ENCODE data around the gene NMNAT3.
"Not testable (repeated sequence)": the region's sequence is repeated elsewhere in the genome, so short reads cannot be mapped to it uniquely, and the experiment has no call there.

NMNAT3 gene

DNA sequence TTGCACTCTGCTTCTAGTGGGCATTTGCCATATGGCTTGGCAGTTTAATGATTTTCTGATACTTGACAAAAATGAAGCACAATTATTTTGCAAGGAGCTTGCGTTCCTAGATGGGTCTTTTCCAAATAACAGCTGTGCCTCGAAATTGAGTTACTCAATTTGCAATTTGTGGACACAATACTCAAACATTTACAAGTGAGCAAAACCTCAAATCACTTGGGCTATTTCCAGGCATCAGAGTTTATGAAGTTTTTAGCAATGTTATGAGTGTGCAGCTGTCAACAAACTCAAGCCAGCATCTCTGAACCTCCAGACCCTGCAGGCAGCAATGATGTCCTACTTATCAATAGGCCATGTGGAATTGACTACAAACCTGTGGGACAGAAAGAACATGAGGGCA is 41.3 kb downstream of the NMNAT3 start:
- DNase-seq (ENCODE audit: low read depth in 2 of 2), result no peak

DNA sequence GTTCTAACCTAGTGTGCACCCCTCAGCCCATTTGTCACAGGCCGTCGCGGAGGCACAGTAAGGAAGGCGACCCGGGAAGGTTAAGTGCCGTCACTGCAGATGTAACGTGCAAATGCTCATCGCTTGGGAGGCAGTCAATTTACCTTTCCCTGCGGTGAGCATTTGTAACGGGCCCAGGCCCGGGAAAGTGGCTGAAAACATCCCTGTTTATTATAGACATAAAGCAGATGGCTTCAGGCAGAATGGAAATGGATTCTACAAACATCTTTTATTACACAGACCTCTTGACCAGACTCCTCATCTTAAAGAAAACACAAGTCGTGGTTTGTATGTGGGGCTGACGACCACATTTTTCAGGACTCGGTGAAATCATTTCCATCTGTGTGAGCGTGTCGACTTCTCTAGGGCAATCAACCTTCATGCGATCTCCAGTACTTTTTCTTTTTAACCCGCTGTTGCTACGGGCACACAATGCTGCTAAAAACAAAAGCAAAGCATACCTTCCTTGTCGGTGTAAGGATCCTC is 43.6 kb downstream of the NMNAT3 start:
- no peak for DNase-seq (ENCODE audit: low read depth in 2 of 2)

DNA sequence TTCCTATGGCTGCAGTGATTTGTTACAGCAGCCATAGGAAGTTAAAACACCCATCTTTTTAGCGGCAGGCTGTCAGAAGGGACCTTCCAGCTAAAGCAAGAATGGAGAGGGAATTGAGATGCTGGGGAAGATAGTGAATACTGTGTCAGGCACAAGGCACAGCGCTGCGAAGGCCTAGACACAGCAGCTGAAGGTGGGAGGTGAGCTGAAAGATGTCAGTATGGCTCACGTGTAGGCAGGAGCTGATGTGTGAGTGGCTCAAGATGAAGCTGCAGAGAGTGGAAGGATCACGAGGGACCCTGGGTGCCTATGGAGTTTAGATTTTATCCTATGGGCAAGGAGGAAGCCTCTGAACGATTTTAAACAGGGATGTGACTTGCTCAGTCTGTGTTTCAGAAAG is 44.3 kb downstream of the NMNAT3 start:
- DNase-seq (ENCODE audit: low read depth in 2 of 2), result no peak

DNA sequence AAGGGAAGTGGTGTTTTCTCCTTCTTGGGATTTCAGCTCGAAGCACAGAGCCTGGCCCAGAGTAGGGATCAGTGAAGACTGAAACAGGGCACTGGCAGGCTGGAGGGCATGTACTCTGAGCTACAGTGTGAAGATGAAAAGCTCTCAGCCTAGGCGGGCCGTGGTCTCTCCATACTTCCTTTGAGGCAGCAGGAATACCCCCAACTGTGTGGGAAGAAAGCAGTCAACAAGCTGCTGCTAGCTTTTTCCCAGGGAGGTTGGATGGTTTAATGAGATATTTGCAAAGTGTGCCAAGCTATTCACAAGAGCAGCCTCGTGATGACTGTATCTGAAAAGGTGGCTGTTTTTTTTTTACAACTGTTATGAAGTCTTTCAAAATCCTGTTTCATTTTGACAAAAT is 47.2 kb downstream of the NMNAT3 start:
- no peak for DNase-seq (ENCODE audit: low read depth in 2 of 2)

DNA sequence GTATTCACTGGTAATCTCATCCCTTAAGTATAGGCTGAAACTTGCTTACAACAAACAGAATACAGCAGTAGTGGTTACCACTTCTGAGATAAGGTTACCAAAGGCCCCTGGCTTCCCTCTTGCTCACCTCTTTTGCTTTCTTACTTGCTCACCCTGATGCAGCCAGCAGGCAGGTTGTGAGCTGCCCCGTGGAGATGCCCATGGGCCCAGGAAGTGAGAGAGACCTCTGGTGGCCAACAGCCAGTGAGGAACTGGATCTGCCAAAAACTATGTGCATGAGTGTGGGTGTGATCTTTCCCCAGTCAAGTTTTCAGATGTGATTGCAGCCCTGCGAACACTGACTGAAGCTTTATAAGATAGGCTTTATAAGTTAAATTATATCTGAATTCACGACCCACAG is 48.7 kb downstream of the NMNAT3 start:
- DNase-seq (ENCODE audit: low read depth in 2 of 2), result no peak

DNA sequence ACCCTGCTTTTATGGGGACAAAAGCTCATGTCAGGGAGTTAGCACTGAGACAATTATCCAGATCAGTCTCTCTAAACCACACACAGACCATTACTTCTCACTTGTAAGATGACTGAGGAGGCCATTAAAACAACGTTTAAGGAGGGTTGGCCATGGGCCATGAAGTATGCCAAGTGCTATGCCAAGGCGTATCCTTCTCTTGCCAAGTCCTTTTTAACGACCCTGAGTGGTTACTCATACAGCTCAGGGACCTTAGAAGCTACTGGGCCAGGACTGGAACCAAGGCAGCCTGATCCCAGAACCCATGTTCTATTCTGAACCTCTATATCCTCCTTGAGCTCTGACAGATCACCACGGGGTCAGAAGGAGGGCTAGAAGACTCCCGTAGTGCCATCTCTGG is 50.0 kb downstream of the NMNAT3 start:
- DNase-seq (ENCODE audit: low read depth in 2 of 2), result no peak

DNA sequence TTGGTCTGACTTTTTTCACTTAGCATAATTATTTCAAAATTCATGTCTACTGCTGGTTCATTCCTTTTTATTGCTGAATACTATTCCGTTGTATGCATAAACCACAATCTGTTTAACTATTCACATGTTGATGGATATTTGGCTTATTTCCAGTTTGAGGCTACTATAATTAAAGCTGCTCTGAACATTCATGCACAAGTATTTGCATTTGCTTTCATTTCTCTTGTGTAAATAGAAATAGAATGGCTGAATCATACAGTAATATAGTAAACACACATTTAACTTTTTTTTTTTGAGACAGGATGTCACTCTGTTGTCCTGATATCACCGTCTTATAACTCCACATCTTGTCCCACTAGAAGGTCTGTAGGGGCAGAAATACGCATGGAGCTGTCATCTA is 57.3 kb downstream of the NMNAT3 start:
- no peak for DNase-seq (ENCODE audit: low read depth in 2 of 2)

DNA sequence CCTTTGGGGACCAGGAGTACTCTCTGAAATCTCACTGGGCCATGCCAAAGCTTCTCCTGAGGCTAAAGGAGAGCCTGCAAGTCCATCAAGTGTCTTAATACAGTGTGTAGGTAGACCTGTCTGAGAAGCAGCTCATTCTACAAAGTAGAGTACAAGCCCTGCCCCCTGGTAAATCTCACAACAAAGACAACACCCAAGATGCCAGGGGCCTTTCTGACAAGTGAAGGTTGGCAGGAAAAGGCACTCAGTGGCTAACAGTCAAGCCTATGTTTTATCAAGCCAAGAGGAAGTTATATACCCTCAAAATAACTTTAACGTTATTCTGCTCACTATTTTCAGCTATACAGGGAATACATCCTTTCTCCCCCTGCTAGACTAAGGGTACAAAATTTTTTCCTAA is 58.3 kb downstream of the NMNAT3 start:
- no peak for DNase-seq (ENCODE audit: low read depth in 2 of 2)

DNA sequence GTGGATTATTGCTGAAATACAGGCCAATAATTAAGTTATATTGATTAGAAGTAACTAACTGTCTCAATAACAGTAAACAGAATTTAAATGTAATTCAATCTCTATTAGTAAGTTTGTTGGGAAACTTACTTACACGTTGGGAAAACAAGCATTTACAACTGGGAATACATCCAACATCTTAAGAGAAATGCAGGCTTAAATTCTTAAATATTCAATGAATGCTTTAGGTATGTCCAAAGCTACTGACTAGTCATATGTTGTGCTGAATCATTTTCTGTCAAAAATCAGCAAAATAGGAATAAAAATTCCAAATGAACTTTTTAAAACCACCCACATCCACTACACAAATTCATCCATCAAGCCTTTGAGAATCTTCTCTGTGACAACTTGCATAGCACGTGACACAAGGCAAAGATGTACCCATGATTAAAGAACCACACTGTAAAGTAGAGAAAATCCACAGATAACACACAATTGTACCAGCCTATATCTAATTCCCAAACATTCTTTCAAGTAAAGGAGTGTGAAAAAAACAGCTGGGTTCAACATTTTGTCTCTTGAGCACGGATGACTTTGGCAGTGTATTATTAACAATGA is 60.0 kb downstream of the NMNAT3 start:
- DNase-seq (ENCODE audit: low read depth in 2 of 2), result no peak

DNA sequence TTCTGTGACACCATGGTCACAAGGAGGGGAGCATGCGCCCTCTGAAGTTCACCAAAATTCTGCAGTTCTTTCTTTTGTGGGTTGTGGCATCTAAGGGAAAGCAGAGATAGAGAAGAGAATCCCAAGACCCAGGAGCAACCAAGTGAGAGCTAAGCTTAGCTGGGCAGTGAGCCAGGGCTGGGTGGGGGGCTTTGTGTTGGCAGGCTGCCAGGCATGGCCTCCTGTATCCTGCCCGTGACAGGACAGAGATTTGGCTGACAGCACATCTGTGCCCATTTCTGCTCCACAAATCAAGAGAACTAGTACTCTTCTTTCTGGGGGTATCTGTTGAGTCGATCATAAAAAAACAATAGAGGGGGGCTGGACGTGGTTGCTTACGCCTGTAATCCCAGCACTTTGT is 66.2 kb downstream of the NMNAT3 start:
- no peak for DNase-seq (ENCODE audit: low read depth in 2 of 2)

DNA sequence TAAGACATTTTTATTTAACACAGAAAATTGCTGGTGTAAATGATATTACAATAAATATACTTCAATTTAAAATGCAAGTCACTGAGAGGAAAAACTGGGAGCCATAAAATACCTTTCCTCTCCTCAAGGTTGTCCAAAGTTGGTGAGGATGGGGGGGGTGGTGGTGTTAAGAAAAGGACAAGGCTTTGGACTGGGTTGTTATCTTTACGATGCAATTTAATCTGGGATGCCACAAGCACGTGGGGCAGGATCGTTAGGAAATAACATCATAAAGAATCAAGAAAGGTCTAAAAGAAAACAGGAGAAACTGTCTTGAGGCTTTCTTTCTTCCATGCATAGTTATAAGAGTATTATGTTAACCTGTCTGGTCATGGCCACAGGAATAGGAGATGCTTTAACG is 66.9 kb downstream of the NMNAT3 start:
- no peak for DNase-seq (ENCODE audit: low read depth in 2 of 2)

DNA sequence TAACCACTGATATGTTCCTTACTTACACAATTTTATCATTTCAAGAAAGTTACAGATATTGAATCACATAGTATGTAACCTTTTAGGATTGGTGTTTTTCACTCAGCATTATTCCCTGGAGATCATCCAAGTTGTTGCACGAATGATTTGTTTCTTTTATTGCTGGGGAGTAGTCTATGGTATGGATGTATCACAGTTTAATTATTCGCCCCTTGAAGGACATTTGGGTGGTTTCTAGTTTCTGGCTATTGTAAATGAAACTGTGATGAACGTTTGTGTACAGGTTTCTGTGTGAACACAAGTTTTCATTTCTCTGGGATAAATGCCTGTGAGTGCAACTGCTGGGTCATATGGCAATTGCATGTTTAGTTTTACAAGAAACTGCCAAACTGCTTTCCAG is 68.8 kb downstream of the NMNAT3 start:
- DNase-seq (ENCODE audit: low read depth in 2 of 2), result no peak

DNA sequence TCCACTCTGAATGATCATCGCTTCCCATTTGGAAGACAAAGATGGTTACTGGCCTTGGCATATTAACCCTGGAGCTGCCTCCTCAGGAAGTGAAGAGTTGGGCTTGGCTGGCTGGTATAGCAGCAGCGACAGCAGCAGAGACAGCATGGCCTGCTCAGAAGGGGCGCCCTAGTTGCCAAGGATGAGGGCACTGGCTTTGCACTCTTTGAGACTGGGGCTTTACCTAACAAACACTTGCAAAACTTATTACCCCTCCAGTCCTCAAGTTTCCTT is 69.7 kb downstream of the NMNAT3 start:
- no peak for DNase-seq (ENCODE audit: low read depth in 2 of 2)

DNA sequence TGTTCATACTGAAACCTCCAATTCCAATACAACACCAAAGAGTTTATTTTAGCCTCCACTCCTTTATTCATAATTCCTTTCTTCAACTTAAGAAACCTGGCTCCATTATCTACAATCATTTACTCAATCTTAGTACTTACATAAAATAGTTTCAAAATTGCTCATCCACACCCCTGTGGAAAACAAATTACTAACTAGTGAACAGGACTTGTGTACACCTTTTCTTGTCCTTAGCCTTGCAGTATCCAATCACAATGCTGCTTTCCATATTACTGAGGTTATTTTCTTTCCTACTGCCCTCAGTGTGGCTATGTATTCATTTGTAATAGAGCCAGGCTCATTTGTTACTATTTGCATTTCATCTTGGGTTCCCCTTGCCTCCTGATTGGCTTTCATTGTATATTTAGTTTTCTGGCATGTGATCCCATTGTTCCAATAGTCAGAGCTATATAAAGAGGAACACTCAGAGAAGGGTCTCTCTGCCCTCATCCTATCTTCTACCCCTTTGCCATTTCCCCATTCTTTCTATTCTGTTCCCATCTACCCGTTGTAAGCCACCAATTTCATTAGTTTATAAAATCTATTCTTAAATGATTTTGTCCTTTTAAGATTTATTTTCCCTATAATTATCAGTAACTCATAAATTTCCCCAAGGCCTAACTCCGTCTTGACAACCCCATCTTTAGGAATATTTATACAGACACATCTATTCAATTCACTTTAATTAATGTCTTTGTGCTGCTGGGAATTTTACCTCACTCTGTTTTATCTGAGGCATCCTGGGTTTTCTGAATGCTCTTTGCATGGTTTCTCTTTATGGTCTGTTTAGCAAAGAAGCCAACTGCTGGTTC is 70.3 kb downstream of the NMNAT3 start:
- DNase-seq (ENCODE audit: low read depth in 2 of 2), result no peak

DNA sequence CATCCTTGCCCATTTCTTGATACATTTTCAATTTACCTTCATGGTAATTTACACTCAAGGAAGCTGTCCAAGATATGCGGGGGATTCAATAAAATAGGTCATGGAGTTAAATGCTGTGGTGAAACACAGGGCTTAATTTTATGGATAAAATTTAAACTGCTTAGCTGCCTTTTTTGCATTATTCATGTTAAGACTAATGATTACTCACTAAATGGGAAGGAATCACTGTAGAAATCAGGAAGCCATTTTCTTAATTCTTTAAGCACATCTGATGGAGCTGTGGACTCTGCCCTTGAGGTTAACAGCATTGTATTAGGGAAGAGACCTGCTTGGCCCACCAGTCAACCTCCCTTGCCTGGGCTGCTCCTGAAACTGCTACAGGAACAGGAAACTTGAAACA is 75.8 kb downstream of the NMNAT3 start:
- DNase-seq (ENCODE audit: low read depth in 2 of 2), result no peak

DNA sequence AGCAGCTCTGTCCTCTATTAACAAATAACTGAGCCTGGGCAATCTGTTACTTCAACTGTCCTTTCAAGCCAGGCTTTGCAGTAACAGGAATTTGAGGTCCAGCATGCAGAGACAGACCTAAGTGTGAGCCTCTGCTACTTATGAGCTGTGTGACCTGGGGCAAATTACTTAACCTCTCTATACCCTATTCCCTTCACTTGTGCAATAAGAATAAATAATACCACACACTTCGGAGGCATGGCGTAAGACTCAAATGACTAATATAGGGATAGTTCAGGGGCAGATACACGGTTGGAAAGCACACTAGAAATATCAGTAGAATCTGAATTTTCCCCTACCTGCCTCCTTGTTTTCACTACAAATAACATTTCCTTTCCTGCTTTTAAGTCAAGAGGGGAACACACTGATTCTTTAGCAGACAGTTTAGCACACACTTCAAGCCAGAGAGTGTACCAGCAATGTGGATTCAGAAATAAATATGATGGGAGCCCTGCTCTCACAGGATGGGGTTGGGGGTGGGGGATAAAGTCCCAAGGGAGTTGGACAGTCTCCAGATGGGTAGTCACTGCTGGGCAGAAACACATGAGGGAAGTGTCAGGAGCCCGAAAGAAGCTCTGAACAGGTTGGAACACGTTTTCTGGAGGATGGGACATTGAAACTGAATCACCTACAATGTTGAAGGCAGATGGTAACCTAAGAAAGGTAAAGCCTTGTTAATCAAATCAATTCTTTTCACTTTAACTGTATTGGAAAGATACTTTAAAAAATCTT is 76.4 kb downstream of the NMNAT3 start:
- no peak for DNase-seq (ENCODE audit: low read depth in 2 of 2)

DNA sequence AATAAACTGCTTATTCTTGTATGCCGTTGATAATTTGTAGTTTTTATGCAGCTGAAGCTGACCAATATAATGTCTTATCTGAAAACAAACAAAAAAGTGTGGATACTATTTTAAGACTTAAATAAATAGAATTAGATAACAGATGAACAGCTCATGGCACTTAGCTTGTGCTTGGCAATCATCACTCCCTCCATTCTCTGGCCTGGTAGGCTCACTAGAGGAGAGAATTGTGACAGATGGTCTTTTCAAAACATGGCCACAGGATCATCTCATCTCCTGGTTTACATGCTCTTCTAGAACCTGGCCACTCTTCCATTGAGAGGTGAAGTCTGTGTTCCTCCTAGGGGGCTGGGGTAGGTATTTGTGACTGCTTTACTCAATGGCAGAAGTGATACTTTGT is 79.8 kb downstream of the NMNAT3 start:
- DNase-seq (ENCODE audit: low read depth in 2 of 2), result no peak

DNA sequence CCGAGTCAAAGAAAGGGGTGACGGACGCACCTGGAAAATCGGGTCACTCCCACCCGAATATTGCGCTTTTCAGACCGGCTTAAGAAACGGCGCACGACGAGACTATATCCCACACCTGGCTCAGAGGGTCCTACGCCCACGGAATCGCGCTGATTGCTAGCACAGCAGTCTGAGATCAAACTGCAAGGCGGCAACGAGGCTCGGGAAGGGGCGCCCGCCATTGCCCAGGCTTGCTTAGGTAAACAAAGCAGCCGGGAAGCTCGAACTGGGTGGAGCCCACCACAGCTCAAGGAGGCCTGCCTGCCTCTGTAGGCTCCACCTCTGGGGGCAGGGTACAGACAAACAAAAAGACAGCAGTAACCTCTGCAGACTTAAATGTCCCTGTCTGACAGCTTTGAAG is 86.6 kb downstream of the NMNAT3 start:
- DNase-seq (ENCODE audit: low read depth in 2 of 2), result not testable (repeated sequence)

DNA sequence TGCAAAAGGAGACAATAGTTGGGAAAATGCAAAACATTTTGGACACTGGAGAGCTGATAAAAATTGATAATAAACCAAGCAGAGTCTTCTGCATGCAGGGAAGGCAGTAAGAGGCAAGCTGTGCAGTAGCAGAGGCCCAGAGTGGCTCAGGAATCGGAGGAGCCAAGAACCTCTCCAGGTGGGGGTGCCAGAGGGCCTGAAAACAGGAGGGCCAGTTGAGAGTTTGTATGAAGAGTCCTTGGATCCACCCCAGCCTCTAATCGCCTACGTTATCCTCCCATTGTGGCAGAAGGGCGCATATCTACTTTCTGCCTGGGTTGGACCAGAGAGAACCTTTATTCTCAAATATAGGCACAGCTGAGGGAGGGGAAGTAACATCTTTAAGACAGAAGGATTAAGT is 89.3 kb downstream of the NMNAT3 start:
- no peak for DNase-seq (ENCODE audit: low read depth in 2 of 2)

DNA sequence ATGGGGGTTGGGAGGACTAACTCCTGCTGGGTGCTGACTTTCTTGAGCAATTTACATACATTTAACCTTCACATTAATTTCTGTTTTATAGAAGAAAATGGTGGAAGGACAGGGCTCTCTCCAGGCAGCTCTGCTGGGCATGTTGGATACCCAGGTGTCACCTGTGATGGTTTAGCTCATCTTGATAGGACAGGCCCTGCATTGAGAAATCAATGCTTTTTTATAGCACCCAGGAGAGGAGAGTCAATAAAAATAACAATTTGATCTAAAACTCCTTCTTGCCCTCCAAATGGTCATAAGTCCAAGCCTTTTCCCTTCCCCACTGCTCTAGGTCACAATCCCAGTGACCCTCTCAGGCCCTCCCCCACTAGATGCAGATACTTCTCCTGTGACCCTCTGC is 90.0 kb downstream of the NMNAT3 start:
- no peak for DNase-seq (ENCODE audit: low read depth in 2 of 2)

DNA sequence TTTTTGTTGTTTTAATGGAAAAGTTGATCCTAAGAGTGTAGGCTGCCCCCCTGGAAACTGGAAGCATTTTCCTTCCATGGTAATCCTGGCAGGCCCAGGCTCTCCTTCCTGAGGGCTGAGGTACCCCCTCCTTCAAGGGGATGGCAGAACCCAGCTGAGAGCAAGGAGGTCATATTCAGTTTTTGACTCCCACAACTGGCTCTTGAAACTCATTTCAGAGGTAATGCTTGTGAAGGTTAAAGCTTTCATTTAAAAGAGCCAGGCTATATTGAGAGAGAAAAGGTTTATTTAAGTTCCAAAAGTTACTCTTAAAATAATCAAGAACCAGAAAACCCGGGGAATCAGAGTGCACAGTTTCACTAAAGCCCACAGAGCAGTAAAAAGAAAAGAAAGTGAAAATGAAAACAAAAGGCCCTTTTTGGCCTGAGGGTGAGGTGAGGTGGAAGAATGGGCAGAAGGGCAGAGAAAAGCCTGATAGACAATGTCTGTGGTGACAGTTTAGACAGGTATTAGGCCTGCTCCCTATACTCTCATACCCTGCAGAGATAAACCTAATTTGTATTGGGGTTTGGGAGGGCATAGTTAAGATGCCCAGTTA is 91.3 kb downstream of the NMNAT3 start:
- DNase-seq (ENCODE audit: low read depth in 2 of 2), result no peak

DNA sequence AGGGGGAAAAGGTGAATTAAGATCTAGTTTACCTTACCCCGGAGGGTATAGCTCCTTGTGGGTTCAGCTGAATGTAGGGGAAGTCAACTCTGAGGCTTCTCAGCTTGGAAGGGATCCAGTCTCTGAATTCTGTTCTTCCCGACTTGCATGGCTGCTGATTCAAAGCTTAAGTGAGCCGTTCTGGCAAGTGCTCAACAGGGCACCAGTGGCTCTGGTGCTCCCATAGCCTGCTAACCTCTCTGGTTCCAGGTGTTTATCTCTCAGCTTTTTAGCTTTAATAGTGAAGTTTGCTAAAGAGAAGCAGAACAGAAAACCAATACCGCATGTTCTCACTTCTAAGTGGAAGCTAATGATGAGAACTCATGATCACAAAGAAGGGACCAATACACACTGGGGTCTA is 92.0 kb downstream of the NMNAT3 start:
- DNase-seq (ENCODE audit: low read depth in 2 of 2), result no peak

DNA sequence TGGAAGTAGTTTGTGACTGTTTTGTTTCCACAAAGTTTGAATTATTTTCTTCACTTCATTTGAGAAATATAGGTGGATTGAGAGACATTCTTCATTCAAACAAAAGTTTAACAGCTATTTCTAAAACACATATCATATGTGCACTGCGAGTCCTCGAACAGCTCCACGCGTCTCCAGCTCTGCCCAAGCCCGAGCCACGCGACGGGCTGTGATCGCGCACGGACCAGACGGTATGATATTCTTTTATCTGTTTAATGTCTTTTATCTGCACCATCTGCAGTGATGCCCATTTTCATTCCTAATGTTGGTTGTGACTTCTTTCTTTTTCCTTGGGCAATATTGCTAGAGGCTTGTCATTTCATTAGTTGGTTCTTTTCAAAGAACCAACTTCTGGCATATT is 94.1 kb downstream of the NMNAT3 start:
- DNase-seq (ENCODE audit: low read depth in 2 of 2), result not testable (repeated sequence)
